Esophagus squamous epithelium (tissue), 4 donors: ENCODE measurements around the gene F5.
A peak's percentile ranks its signal among the peaks of the same experiment; 100 is the strongest.

Source experiments
- CTCF ChIP-seq, 6 experiments: fragments of 450-650 bp in 4 of 6; fragments of 200-600 bp in 2 of 6; sonication (generic) in 2 of 6; IDR thresholded peaks; one replicate each; pipeline ENCODE4 v1.5.1; 2016 to 2019; ENCODE audit warnings: antibody characterized with exemption in 6 of 6, mild to moderate bottlenecking in 4 of 6, moderate library complexity in 4 of 6
- POLR2A ChIP-seq, 4 donors: fragments of 450-650 bp; IDR thresholded peaks; one replicate each; pipeline ENCODE4 v1.6.1; 2017; ENCODE audit warnings: antibody characterized with exemption in 4 of 4, mild to moderate bottlenecking in 4 of 4, moderate library complexity in 3 of 4

- TF ChIP-seq CTCF (IDR thresholded peaks at IDR 0.05) (peak in 5 of 6 experiments; percentile 16 to 53 (median 38)), POLR2A (IDR thresholded peaks at IDR 0.05) (no peak)
Measured at GRCh38 chr1:169586395-169587255, at the start of gene F5.
